Skeletal muscle satellite cell (primary cell): ENCODE data around the gene SRBD1.

Source experiments
- H3K27me3 ChIP-seq: 2 replicates; pipeline ENCODE4 v1.7.0; 2013; ENCODE audit warnings: low read length; ENCODE audit not compliant: control insufficient read depth, insufficient read depth
- H3K36me3 ChIP-seq: 2 replicates; pipeline ENCODE4 v1.7.0; 2013; ENCODE audit warnings: mild to moderate bottlenecking, control low read depth, low read length; ENCODE audit not compliant: insufficient read depth
- H3K4me1 ChIP-seq: 2 replicates; pipeline ENCODE4 v1.7.0; 2013; ENCODE audit warnings: low read length; ENCODE audit not compliant: control insufficient read depth, insufficient read depth
- H3K4me2 ChIP-seq: 2 replicates; pipeline ENCODE4 v1.7.0; 2013; ENCODE audit warnings: mild to moderate bottlenecking, low read length
- H3K4me3 ChIP-seq: 2 replicates; pipeline ENCODE4 v1.7.0; 2013; ENCODE audit warnings: low read length
- H3K9ac ChIP-seq: 2 replicates; pipeline ENCODE4 v1.7.0; 2013; ENCODE audit warnings: mild to moderate bottlenecking, low read depth, low read length, moderate library complexity
- H3K9me3 ChIP-seq: replicated peaks from 2 replicates; pipeline ENCODE4 v1.7.0; 2013; ENCODE audit warnings: mild to moderate bottlenecking, control low read depth, low read length

The SRBD1 gene

DNA sequence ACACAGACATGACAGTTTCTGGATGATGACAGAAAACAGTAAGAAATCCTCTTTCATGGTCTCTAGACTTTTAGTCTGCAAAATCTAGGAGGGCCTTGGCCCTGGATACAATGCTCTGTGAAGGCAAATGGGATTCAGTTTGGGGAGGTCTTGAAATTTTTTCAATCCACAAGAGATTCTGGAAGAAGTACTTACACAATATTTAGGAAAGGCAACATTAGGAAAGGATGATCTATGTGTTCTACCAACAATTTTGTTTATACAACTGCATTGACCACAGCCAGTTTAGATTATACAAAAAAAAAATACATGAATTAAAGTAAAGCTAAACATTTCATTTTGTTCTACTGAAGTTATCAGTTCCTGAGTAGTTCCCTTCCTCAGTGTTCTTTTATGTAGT is 208.0 kb downstream of the SRBD1 start:
- Histone ChIP-seq H3K4me1 (no peaks in the 10 kb centered on the region), H3K36me3 (no peaks in the 10 kb centered on the region), H3K4me3 (no peak overlapping the region), H3K27me3 (no peaks in the 10 kb centered on the region), H3K9ac (no peak overlapping the region), H3K9me3 (no peaks in the 10 kb centered on the region), H3K4me2 (no peak overlapping the region)

DNA sequence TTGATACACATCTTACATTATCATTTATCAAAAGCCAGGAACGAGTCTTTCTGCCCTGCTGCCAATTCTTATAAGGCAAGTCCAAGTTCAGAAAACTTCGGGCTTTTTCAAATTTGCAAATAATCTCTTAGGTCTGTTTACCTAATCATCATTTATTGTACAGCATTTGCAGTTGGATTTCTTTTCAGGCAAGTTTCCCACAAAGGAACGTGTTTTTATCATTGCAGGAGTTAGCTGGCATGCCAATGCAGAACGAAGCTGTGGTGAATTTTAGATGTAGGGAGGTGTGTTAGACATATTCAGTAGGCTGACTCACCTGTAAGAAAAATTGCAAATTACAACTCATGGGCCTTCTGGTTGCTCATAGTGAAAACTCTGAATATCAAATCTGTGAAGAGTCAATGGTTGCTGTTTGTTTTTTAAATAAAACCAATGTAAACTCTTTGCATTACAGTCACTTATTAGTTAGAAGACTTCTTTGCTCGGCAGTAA is 209.6 kb downstream of the SRBD1 start:
- H3K4me1 ChIP-seq: no peaks in the 10 kb centered on the region
- H3K9me3 ChIP-seq: no peaks in the 10 kb centered on the region
- H3K27me3 ChIP-seq: no peaks in the 10 kb centered on the region

DNA sequence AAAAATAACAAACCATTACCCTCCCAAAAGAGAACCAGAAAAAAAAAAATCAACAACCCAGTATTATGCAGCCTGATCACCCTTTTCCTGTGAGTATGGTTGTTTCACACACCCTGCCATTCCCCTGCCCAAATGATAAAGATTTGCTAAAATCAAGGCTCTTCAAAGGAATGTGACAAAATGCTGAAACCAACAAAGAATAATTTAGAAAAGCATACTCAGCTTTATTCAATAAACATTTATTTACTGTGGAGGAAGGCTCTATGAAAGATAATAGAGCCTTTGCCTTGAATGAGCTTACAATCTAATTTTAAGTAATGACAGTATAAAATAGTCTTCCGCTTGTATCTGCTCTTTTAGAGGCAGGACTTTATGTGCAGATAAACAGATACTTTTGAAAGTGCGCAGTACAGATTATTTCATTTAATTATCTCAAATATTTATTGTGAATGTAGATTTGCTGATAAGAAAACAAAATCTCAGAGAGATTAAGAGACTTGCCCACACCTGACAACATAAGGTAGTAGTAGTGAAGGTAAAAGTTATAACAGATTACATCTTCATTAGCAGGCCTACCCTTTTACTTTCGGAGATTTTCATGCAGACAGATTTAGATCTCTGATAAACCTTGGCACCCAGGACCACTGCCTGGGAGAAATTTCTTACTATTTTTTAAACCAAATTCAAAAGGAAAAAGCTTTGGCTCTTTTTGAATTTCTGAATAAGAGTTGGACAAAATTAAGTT is 211.9 kb downstream of the SRBD1 start:
- no peak overlapping the region for H3K9ac ChIP-seq
- H3K27me3 ChIP-seq: no peaks in the 10 kb centered on the region
- H3K36me3 ChIP-seq: no peaks in the 10 kb centered on the region
- no peak overlapping the region for H3K4me3 ChIP-seq
- H3K9me3 ChIP-seq: no peaks in the 10 kb centered on the region
- H3K4me1 ChIP-seq: no peaks in the 10 kb centered on the region
- no peak overlapping the region for H3K4me2 ChIP-seq

More for the DNA sequence above, 209.6 kb downstream of the SRBD1 start:
- Histone ChIP-seq H3K4me3 (no peak overlapping the region), H3K4me2 (no peak overlapping the region), H3K36me3 (no peaks in the 10 kb centered on the region), H3K9ac (no peak overlapping the region)

DNA sequence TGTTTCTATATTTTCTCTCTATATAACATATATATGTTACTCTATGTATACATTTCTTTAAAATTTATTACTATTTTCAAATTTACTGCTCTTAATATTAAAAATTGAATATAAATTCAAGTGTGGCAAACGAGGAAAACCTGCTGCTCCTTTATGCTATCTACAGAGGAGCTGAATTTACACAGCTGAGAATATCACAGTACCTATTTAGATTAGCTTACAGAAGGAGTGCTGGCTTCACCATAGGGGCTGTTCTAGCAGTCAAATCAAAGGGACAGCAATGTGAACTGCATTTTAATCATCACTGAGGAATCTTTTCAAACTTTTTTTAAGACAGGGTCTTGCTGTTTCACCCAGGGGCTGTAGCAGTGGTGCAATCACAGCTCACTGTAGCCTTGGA is 213.8 kb downstream of the SRBD1 start:
- Histone ChIP-seq H3K9ac (no peak overlapping the region), H3K4me3 (no peak overlapping the region), H3K4me1 (peaks cover 4% of the 10 kb centered on the region), H3K36me3 (no peaks in the 10 kb centered on the region), H3K9me3 (no peaks in the 10 kb centered on the region), H3K27me3 (no peaks in the 10 kb centered on the region), H3K4me2 (no peak overlapping the region)

DNA sequence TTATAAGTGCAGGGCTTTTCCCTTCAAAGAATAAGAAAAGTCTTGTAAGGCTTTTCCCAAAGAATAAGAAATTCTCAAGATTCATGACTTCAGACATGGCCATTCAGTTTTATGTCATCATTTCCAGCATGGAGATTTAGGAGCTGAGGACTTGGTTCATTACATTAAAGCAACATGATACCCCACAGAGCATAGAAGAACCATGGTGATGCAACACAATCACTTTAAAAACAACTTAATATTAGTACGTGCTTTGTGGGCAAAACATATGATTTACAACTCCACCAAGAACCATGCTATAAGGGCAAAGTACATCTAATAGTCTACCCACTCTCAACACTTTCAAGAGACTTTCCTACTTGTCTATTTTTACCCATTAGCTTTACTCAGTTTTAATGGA is 214.4 kb downstream of the SRBD1 start:
- H3K27me3 ChIP-seq: no peaks in the 10 kb centered on the region
- H3K36me3 ChIP-seq: no peaks in the 10 kb centered on the region
- H3K9me3 ChIP-seq: no peaks in the 10 kb centered on the region
- no peak overlapping the region for H3K9ac ChIP-seq
- no peak overlapping the region for H3K4me2 ChIP-seq
- H3K4me1 ChIP-seq: peaks cover 10% of the 10 kb centered on the region
- H3K4me3 ChIP-seq: no peak overlapping the region

DNA sequence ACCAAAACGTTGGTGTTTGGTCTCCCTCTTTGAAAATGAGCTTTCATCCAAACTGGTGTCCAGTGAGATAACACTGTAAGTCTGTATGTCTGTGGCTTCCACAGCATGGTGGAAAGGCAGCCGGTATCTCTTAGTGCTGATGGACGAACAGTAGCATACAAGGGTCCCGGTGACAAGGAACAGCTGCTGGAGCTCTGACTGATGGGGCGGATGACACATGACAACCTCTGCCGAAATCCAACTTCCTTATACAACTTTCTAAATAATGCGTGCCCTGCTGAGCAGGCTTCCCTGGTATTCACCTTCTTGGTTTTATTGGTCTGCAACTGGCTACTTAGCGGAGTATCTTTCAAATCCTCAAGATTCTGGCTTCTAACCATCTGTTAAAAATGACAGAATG is 216.2 kb downstream of the SRBD1 start:
- Histone ChIP-seq H3K36me3 (no peaks in the 10 kb centered on the region), H3K27me3 (no peaks in the 10 kb centered on the region), H3K4me1 (peaks cover 27% of the 10 kb centered on the region), H3K9ac (no peak overlapping the region), H3K4me2 (no peak overlapping the region), H3K4me3 (no peak overlapping the region), H3K9me3 (no peaks in the 10 kb centered on the region)

- Histone ChIP-seq H3K9me3 (no peaks in the 10 kb centered on the region), H3K4me3 (no peak overlapping the region), H3K4me1 (peaks cover 27% of the 10 kb centered on the region), H3K9ac (no peak overlapping the region), H3K36me3 (no peaks in the 10 kb centered on the region), H3K4me2 (no peak overlapping the region), H3K27me3 (no peaks in the 10 kb centered on the region)
Observed at GRCh38 chr2:45394216-45394615, 216.9 kb downstream of the SRBD1 start.

DNA sequence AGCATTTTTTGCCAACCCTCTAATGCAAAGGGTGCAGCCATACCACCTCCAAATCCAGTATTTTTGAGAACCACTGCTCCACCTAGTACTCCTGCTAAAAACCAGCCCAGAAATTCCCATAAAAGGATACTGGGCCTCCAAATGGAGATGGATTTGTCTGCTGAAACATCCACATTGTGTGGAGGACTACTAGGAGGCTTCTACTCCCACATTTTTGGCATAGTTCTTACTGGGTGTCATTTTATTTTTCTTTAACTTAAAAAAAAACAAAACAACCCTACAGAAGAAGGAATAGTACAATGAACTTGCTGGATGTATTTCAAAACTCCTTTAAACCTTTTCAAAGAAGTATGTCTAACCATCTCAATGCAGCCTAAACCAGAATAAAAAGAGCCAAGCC is 219.2 kb downstream of the SRBD1 start:
- Histone ChIP-seq H3K9ac (no peak overlapping the region), H3K36me3 (no peaks in the 10 kb centered on the region), H3K4me2 (peak overlapping the region; percentile 17), H3K9me3 (no peaks in the 10 kb centered on the region), H3K4me3 (no peak overlapping the region), H3K4me1 (peaks cover 27% of the 10 kb centered on the region), H3K27me3 (no peaks in the 10 kb centered on the region)

DNA sequence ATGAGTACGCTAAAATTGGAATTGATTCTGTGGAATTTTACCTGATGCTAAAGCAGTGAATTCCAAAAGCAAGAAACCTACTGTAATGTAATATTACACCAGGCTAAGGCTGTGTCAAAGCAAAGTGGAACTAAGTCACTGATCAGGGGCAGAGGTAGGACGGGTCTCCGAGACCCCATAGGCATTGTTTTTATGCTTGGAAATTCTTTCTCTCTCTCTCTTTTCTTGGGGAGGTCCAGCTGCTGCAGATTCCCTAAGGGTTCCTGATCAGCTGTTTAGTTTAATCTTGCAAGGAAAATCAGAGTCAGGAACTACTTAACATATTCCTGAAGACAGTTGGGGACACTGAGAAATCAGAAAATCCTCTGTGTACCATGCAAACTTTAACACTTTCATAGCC is 220.2 kb downstream of the SRBD1 start:
- Histone ChIP-seq H3K9ac (peak overlapping the region; percentile 12), H3K27me3 (no peaks in the 10 kb centered on the region), H3K4me3 (no peak overlapping the region), H3K4me2 (peak overlapping the region; percentile 26), H3K4me1 (peaks cover 27% of the 10 kb centered on the region), H3K9me3 (no peaks in the 10 kb centered on the region), H3K36me3 (no peaks in the 10 kb centered on the region)

DNA sequence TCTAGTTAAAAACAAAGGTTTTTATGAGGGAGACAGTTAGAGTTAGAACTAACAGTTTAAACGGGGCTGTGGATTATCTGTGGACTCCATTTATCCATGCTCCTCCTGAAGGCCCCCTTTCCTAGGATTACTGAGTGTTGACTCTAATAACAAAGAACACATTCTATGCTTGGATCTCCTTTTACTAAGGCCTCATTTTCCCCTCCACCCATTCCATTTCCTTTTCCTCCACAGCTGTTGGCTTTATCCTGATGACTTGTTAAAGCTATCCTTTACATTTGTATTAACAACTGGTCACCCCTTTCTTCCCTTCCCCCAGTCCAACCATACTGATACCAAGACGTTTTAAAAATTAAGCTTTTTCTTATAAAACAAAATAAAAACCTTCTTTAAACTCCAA is 220.6 kb downstream of the SRBD1 start:
- Histone ChIP-seq H3K4me3 (no peak overlapping the region), H3K4me1 (peaks cover 27% of the 10 kb centered on the region), H3K4me2 (peak overlapping the region; percentile 26), H3K27me3 (no peaks in the 10 kb centered on the region), H3K9ac (peak overlapping the region; percentile 12), H3K9me3 (no peaks in the 10 kb centered on the region), H3K36me3 (no peaks in the 10 kb centered on the region)

DNA sequence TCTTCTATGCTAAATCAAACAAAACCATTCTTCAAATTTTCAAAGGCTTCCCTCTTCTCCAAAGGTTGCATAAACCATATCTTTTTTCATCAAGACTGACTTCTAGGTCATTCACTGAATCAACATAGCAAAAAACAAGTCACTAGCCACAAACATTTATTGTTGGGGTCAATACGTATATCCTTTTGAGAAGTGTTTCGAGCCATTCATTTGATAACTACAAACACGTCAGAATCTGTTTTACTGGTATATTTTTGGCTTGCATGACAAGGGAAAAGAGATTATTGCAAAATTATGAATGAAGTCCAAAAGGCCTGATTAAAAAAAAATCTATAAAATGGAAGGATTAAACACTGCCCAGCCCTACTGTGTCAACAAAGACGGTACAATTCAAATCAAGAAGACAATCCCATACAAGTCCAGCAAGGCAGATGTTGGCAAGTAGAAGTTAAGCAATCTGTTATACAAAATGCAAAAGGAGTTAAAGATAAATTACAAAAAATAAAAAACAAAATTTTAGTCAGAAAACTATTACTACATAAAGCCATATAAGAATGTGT is 222.4 kb downstream of the SRBD1 start:
- no peaks in the 10 kb centered on the region for H3K27me3 ChIP-seq
- no peak overlapping the region for H3K9ac ChIP-seq
- no peak overlapping the region for H3K4me3 ChIP-seq
- H3K4me1 ChIP-seq: peaks cover 27% of the 10 kb centered on the region
- no peak overlapping the region for H3K4me2 ChIP-seq
- no peaks in the 10 kb centered on the region for H3K36me3 ChIP-seq
- no peaks in the 10 kb centered on the region for H3K9me3 ChIP-seq

DNA sequence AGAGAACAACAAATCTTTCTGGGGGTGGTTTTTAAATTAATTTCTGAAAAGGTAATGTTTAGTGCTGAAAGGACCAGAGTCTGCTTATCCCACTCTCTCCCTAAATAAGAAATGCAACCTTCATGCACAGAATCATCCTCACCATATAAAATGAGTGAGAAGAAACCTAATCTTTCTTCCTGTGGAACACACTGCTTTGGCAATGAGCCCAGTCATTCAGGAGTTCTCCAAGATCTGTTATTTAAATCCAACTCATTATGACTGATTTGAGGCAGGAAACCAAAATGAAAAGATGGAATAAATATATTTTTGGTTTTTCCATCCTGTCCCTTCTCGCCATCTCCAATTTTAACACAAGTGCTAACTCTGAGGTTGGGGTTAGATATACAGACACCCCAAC is 228.3 kb downstream of the SRBD1 start:
- Histone ChIP-seq H3K4me3 (no peak overlapping the region), H3K4me1 (peaks cover 28% of the 10 kb centered on the region), H3K4me2 (no peak overlapping the region), H3K9me3 (no peaks in the 10 kb centered on the region), H3K9ac (no peak overlapping the region), H3K36me3 (no peaks in the 10 kb centered on the region), H3K27me3 (no peaks in the 10 kb centered on the region)
